ENCODE results near the gene LIMS3.
"Not testable (repeated sequence)": the region's sequence is repeated elsewhere in the genome, so short reads cannot be mapped to it uniquely, and the experiment has no call there.

GRCh38 chr2:109898462-109899336 lies at the start of gene LIMS3:
- TF ChIP-seq CTCF (IDR thresholded peaks at IDR 0.05; ENCODE audit: insufficient read depth, low read depth, low read length); EZH2 (IDR thresholded peaks at IDR 0.05; ENCODE audit: insufficient read depth, low read length): not testable (repeated sequence)
